Fibroblast of peridontal ligament (primary cell): ENCODE results near the gene PCBD1.

ENCODE experiments used
- DNase-seq: peaks from one replicate; pipeline ENCODE4 v3.0.0-alpha.2; 2010; ENCODE audit errors: extremely low read depth

PCBD1 gene

GRCh38 chr10:70834021-70834420 lies 54.3 kb downstream of the PCBD1 start:
- DNase-seq = no peak

GRCh38 chr10:70833601-70834000 lies 54.8 kb downstream of the PCBD1 start:
- no peak for DNase-seq
